ENCODE results near the gene NEDD9. TPM values are rescaled to one million over a fixed set of nuclear protein-coding genes. Genes with fewer than 3 reads are reported as not detected.

Gene NEDD9
- total and polyA plus RNA-seq, 2 of the 13 experiments (the other 11 are each of a cell fraction or from before 2014, with no cell fraction given) = 27.1 to 389 TPM

GRCh38 chr6:11202513-11203305 lies 29.8 kb downstream of the NEDD9 start (continued):
- peak; percentile 81; the same call in 1 of the 2 replicates for TF ChIP-seq ZHX1 (CRISPR knock-in tag; IDR thresholded peaks at IDR 0.05; ENCODE audit: low read depth)
- no peak for TF ChIP-seq SRSF1 (optimal IDR thresholded peaks at IDR 0.05; ENCODE audit: low read depth, low read length)
- no peak for TF ChIP-seq MBNL3 (CRISPR knock-in tag; conservative IDR thresholded peaks at IDR 0.05)
- TF ChIP-seq, protein P1, sequence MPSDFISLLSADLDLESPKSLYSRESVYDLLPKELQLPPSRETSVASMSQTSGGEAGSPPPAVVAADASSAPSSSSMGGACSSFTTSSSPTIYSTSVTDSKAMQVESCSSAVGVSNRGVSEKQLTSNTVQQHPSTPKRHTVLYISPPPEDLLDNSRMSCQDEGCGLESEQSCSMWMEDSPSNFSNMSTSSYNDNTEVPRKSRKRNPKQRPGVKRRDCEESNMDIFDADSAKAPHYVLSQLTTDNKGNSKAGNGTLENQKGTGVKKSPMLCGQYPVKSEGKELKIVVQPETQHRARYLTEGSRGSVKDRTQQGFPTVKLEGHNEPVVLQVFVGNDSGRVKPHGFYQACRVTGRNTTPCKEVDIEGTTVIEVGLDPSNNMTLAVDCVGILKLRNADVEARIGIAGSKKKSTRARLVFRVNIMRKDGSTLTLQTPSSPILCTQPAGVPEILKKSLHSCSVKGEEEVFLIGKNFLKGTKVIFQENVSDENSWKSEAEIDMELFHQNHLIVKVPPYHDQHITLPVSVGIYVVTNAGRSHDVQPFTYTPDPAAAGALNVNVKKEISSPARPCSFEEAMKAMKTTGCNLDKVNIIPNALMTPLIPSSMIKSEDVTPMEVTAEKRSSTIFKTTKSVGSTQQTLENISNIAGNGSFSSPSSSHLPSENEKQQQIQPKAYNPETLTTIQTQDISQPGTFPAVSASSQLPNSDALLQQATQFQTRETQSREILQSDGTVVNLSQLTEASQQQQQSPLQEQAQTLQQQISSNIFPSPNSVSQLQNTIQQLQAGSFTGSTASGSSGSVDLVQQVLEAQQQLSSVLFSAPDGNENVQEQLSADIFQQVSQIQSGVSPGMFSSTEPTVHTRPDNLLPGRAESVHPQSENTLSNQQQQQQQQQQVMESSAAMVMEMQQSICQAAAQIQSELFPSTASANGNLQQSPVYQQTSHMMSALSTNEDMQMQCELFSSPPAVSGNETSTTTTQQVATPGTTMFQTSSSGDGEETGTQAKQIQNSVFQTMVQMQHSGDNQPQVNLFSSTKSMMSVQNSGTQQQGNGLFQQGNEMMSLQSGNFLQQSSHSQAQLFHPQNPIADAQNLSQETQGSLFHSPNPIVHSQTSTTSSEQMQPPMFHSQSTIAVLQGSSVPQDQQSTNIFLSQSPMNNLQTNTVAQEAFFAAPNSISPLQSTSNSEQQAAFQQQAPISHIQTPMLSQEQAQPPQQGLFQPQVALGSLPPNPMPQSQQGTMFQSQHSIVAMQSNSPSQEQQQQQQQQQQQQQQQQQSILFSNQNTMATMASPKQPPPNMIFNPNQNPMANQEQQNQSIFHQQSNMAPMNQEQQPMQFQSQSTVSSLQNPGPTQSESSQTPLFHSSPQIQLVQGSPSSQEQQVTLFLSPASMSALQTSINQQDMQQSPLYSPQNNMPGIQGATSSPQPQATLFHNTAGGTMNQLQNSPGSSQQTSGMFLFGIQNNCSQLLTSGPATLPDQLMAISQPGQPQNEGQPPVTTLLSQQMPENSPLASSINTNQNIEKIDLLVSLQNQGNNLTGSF (CRISPR knock-in tag; IDR thresholded peaks at IDR 0.05) = no peak
- peak; percentile 4; the same call in 1 of the 2 replicates for TF ChIP-seq ZMYM2 (CRISPR knock-in tag; IDR thresholded peaks at IDR 0.05)
- TF ChIP-seq, protein P2, sequence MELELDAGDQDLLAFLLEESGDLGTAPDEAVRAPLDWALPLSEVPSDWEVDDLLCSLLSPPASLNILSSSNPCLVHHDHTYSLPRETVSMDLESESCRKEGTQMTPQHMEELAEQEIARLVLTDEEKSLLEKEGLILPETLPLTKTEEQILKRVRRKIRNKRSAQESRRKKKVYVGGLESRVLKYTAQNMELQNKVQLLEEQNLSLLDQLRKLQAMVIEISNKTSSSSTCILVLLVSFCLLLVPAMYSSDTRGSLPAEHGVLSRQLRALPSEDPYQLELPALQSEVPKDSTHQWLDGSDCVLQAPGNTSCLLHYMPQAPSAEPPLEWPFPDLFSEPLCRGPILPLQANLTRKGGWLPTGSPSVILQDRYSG (CRISPR knock-in tag; IDR thresholded peaks at IDR 0.05) = no peak
- no peak for TF ChIP-seq TBX3 (IDR thresholded peaks at IDR 0.05; ENCODE audit: borderline replicate concordance)
- no peak for TF ChIP-seq FOXP1 (IDR thresholded peaks at IDR 0.05)
- peak; percentile 47; the same call in 1 of the 2 replicates for TF ChIP-seq FOXP1 (CRISPR knock-in tag; IDR thresholded peaks at IDR 0.05)
- peak; percentile 73 for TF ChIP-seq MAX (IDR thresholded peaks at IDR 0.05)
- TF ChIP-seq, protein P3, sequence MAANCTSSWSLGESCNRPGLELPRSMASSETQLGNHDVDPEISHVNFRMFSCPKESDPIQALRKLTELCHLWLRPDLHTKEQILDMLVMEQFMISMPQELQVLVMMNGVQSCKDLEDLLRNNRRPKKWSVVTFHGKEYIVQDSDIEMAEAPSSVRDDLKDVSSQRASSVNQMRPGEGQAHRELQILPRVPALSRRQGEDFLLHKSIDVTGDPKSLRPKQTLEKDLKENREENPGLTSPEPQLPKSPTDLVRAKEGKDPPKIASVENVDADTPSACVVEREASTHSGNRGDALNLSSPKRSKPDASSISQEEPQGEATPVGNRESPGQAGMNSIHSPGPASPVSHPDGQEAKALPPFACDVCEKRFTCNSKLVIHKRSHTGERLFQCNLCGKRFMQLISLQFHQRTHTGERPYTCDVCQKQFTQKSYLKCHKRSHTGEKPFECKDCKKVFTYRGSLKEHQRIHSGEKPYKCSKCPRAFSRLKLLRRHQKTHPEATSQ (CRISPR knock-in tag; IDR thresholded peaks at IDR 0.05; ENCODE audit: borderline replicate concordance) = no peak
- TF ChIP-seq MAF1 (CRISPR knock-in tag; IDR thresholded peaks at IDR 0.05; ENCODE audit: borderline replicate concordance) = no peak

Measured in HepG2 (cell line).